Measurements from ENCODE around the gene PLCL1. TPM values are rescaled to one million over a fixed set of nuclear protein-coding genes. Genes with fewer than 3 reads are reported as not detected.

Gene PLCL1
- total RNA-seq, 3 donors from 2014 or later (not counting 1 experiment from before 2014, with no cell fraction given) = 0.86 to 2.8 (median 1.1) TPM

DNA sequence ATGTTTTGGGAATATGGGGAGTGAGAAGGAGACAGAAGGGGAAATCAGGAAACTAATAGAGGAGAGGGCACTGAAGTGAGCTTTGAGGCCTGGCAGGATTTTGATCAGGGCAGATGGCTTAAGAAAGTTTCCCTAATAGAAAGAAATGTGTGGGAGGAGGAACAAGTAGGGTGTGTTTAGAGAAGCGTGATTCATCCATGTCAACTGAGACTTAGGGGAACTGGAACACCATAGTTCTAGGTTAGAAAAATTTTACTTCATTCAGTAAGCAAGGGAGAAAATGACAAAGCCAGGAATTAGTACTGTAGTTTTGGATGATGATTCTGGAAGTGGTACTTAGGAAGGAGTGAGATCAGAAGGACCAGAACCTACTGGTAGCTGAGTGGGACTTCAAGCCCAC is 296.0 kb downstream of the PLCL1 start:
- H3K27me3 ChIP-seq (ENCODE audit: control insufficient read depth, insufficient read depth, low read length) = no peaks in the 10 kb centered on the region
- no peaks in the 10 kb centered on the region for H3K36me3 ChIP-seq (ENCODE audit: control insufficient read depth, insufficient read depth, low read length)
- Mint-ChIP-seq H3K4me3 (no peak overlapping the region), H3K36me3 (no peaks in the 10 kb centered on the region), H3K4me1 (no peaks in the 10 kb centered on the region), H3K27ac (no peak overlapping the region), H3K9me3 (peaks cover 0 to 3% of the 10 kb centered on the region in 2 donors), H3K27me3 (ENCODE audit: low read depth in 2 of 2) (no peaks in the 10 kb centered on the region)
- no peak overlapping the region for H3K27ac ChIP-seq (ENCODE audit: low read length)
- ATAC-seq (no peak), DNase-seq (no peak)
- WGBS (ENCODE audit: insufficient coverage) = 83% methylated on average over 1 of the region's 1 CpG
- no peaks in the 10 kb centered on the region for H3K4me1 ChIP-seq (ENCODE audit: control insufficient read depth, insufficient read depth, low read length)
- intact Hi-C loops (cut with micrococcal nuclease) = no loop called here
- no peaks in the 10 kb centered on the region for H3K9me3 ChIP-seq (ENCODE audit: control insufficient read depth, insufficient read depth, low read length)
- TF ChIP-seq, protein P1, sequence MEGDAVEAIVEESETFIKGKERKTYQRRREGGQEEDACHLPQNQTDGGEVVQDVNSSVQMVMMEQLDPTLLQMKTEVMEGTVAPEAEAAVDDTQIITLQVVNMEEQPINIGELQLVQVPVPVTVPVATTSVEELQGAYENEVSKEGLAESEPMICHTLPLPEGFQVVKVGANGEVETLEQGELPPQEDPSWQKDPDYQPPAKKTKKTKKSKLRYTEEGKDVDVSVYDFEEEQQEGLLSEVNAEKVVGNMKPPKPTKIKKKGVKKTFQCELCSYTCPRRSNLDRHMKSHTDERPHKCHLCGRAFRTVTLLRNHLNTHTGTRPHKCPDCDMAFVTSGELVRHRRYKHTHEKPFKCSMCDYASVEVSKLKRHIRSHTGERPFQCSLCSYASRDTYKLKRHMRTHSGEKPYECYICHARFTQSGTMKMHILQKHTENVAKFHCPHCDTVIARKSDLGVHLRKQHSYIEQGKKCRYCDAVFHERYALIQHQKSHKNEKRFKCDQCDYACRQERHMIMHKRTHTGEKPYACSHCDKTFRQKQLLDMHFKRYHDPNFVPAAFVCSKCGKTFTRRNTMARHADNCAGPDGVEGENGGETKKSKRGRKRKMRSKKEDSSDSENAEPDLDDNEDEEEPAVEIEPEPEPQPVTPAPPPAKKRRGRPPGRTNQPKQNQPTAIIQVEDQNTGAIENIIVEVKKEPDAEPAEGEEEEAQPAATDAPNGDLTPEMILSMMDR (IDR thresholded peaks at IDR 0.05) = no peak
- no peak overlapping the region for H3K4me3 ChIP-seq (ENCODE audit: low read length)

DNA sequence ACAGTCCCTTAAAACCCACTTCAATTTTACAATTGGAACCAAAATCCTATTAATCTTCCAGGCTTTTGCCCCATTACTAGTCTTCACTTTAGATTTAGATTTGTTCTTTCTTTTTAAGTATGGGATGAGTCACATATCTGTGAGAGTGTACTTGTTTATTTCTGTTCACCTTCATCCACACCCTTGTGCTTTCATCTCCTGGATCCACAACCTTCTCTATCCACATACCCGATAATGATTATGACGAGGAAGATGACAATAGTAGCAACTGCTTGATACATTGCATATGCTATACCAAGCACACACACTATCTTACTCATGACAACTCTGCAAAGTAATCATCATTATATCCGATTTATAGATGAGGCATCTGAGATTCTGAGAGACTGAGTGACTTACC is 297.3 kb downstream of the PLCL1 start:
- no peaks in the 10 kb centered on the region for H3K36me3 Mint-ChIP-seq
- intact Hi-C loops (cut with micrococcal nuclease) = no loop called here

DNA sequence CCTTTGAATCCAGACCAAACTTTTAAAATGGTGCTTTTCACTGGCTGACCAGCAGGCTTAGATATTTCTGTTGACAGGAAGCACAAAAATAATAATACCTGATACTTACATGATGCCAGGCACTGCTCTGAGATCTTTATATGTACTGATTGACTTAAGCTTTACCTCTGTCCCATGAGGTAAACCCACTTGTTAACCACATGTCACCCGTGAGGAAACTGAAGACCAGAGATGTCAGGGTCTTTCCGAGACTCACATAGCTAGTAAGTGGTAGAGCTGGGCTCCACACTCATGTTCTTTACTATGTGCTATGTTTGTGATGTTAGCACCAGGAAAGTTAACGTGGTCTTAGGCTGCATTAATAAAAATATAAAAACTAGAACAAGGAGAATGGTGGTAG is 297.7 kb downstream of the PLCL1 start:
- 60% methylated on average over 3 of the region's 3 CpGs for WGBS (ENCODE audit: insufficient coverage)
- Histone ChIP-seq H3K27me3 (ENCODE audit: control insufficient read depth, insufficient read depth, low read length) (no peaks in the 10 kb centered on the region), H3K27ac (ENCODE audit: low read length) (no peak overlapping the region), H3K9me3 (ENCODE audit: control insufficient read depth, insufficient read depth, low read length) (no peaks in the 10 kb centered on the region), H3K4me3 (ENCODE audit: low read length) (no peak overlapping the region), H3K4me1 (ENCODE audit: control insufficient read depth, insufficient read depth, low read length) (no peaks in the 10 kb centered on the region), H3K36me3 (ENCODE audit: control insufficient read depth, insufficient read depth, low read length) (no peaks in the 10 kb centered on the region)
- no peak for DNase-seq
- no peak for ATAC-seq
- H3K27ac Mint-ChIP-seq = no peak overlapping the region
- no peak overlapping the region for H3K4me3 Mint-ChIP-seq
- no peaks in the 10 kb centered on the region for H3K27me3 Mint-ChIP-seq (ENCODE audit: low read depth in 2 of 2)
- TF ChIP-seq, protein P1 (IDR thresholded peaks at IDR 0.05) = no peak
- no peaks in the 10 kb centered on the region for H3K36me3 Mint-ChIP-seq
- intact Hi-C loops (cut with micrococcal nuclease) = no loop called here
- H3K4me1 Mint-ChIP-seq = no peaks in the 10 kb centered on the region
- peaks cover 0 to 3% of the 10 kb centered on the region in 2 donors for H3K9me3 Mint-ChIP-seq

More for the DNA sequence above, 297.3 kb downstream of the PLCL1 start:
- Histone ChIP-seq H3K36me3 (ENCODE audit: control insufficient read depth, insufficient read depth, low read length) (no peaks in the 10 kb centered on the region), H3K27me3 (ENCODE audit: control insufficient read depth, insufficient read depth, low read length) (no peaks in the 10 kb centered on the region), H3K27ac (ENCODE audit: low read length) (no peak overlapping the region), H3K4me3 (ENCODE audit: low read length) (no peak overlapping the region), H3K9me3 (ENCODE audit: control insufficient read depth, insufficient read depth, low read length) (no peaks in the 10 kb centered on the region), H3K4me1 (ENCODE audit: control insufficient read depth, insufficient read depth, low read length) (no peaks in the 10 kb centered on the region)
- Mint-ChIP-seq H3K4me1 (no peaks in the 10 kb centered on the region), H3K9me3 (peaks cover 0 to 3% of the 10 kb centered on the region in 2 donors), H3K27ac (no peak overlapping the region), H3K27me3 (ENCODE audit: low read depth in 2 of 2) (no peaks in the 10 kb centered on the region), H3K4me3 (no peak overlapping the region)
- 96% methylated on average over 3 of the region's 3 CpGs for WGBS (ENCODE audit: insufficient coverage)
- TF ChIP-seq, protein P1 (IDR thresholded peaks at IDR 0.05) = no peak
- ATAC-seq (no peak), DNase-seq (no peak)

DNA sequence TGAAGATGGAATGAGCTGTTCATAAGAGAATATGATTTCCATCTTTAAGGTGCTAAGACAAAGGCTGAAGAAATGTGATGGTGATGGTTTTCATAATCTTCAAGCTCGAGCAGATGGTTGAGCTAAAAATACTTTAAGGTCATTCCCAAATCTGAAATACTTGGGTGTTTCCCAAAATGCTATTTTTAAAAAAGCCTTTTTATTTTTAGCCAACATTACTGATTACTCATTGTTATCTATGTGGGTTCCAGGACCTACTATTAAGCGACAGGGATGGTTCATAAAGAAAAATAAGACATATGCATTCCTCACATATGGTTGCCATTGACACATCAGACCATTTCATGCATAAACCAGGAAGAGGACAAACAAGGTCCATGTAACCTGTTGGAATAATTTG is 298.5 kb downstream of the PLCL1 start:
- Mint-ChIP-seq H3K27ac (no peak overlapping the region), H3K27me3 (ENCODE audit: low read depth in 2 of 2) (no peaks in the 10 kb centered on the region), H3K9me3 (peaks cover 0 to 3% of the 10 kb centered on the region in 2 donors), H3K36me3 (no peaks in the 10 kb centered on the region), H3K4me3 (no peak overlapping the region), H3K4me1 (no peaks in the 10 kb centered on the region)
- Histone ChIP-seq H3K36me3 (ENCODE audit: control insufficient read depth, insufficient read depth, low read length) (no peaks in the 10 kb centered on the region), H3K9me3 (ENCODE audit: control insufficient read depth, insufficient read depth, low read length) (no peaks in the 10 kb centered on the region), H3K27ac (ENCODE audit: low read length) (no peak overlapping the region), H3K27me3 (ENCODE audit: control insufficient read depth, insufficient read depth, low read length) (no peaks in the 10 kb centered on the region), H3K4me3 (ENCODE audit: low read length) (no peak overlapping the region), H3K4me1 (ENCODE audit: control insufficient read depth, insufficient read depth, low read length) (no peaks in the 10 kb centered on the region)
- intact Hi-C loops (cut with micrococcal nuclease) = no loop called here
- TF ChIP-seq, protein P1 (IDR thresholded peaks at IDR 0.05) = no peak
- no peak for ATAC-seq
- no peak for DNase-seq
- 92% methylated on average over 2 of the region's 2 CpGs for WGBS (ENCODE audit: insufficient coverage)
